GM18907 (cell line): ENCODE data around the gene RYR3.
A peak's percentile ranks its signal among the peaks of the same experiment; 100 is the strongest.

ENCODE experiments used
- ATAC-seq: cut with Tn5 transposase; IDR thresholded peaks from one replicate; pipeline ENCODE4 v1.9.1; 2021; ENCODE audit warnings: mild to moderate bottlenecking, moderate library complexity; ENCODE audit not compliant: unreplicated experiment

The RYR3 gene

DNA sequence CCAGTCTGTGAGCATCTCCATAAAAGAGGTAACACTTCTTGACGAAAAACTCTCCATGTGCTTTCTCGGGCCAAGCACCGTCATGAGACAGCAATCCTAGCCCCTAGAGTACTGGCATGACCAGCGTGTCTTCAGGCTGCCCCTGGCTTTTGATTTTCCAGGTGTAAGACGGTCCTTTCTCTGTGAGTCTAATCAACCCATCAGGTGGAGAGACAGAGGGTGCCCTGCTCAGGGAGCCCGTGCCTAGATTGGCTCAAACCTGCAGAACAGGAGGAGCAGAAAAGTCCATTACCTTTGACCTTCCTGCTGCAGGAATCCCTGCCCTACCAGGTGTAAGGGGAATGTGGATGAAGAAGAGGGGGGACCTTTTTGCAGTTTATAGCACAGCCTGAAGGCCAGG, 548.1 kb downstream of the RYR3 start:
- no peak for ATAC-seq

DNA sequence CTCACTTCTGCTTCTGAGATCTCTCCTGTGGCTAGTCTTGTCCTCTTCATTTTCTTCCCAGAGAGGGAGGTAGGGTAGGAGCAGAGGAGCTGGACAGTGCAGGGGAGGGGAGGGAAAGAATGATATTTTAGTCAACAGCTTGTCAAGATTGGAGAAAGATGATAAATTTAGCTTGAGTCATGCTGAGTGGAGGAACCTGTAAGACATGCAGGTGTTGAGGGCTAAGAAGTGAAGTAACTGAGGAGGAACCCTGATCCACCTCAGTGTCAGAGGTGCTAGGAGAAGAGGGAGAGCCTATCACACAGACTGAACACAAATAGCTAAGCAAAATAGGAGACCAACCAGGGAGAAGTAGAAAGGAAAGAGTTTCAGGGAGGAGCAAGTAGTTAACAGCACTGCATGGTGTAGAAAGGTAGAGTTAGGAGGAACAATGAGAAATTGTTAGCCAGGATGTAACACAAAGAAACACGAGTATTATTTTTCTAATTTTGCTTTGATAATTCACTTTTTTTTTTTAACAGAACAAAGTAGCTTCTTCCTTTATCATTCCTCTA, 549.3 kb downstream of the RYR3 start:
- no peak for ATAC-seq

DNA sequence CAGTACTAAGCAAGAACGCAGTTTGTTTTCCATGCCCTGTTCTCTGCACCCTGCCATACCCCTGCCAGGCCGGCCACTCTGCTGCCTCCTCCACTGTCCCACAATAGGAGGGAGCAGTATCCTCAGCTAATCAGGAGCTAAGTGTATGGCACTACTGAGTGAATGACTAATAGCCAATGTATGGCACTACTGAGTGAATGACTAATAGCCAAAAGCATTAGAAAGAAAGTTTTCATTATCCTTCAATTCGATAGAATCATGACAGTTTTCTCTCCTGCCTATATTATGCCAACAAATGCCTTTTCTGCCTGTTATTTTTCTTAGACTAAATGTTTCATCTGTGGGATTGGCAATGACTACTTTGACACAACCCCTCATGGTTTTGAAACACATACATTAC, 550.0 kb downstream of the RYR3 start:
- no peak for ATAC-seq

DNA sequence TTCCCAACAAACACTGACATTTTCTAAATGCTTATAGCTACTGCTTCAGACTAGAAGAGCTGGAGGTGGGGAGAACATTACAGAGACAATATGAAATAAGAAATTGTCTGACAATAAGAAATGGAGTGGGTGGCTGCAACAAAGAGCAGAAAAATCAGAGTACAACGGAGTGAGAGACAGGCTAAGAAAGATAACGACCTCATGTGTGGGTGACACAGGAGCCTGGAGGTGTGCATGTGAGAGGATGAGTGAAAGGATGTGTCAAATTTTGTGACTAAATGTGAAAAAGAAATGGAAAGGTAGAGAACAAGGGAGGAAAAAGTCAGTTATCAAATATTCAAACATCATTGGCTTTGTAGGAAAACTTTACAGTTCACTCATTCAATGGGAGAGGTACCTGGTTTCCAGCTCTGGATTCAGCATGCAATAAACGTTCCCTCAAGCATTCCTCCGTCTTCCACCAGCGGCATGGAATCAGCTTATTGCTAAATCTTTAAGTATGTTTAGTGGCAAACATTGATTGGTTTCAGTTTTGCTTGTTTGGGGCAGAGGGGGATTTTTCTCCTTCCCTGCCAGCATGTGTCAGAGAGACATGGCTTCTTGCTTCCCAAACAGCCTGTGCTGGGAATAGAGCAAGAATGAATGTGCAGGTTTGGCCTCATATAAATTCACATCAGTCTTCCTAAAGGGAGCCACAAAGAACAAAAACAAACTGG, 553.8 kb downstream of the RYR3 start:
- no peak for ATAC-seq

DNA sequence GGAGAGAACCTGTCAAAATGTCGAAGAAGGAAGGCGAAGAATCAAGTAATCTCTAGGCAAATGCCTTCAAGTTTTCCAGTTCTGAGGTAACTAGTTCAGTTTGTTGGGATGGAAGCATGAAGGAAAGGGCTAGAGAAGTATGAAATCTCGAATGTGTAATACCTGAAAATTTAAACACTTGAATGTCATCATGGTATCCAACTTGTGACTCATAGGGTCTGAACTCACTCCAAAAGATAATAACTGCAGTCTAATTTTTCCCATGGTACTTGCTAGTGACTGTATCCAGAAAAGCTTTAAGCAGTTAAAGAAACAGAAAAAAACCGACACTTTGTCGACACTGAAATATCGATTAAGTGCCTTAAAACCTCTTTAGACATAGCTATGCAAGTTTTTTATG, 554.6 kb downstream of the RYR3 start:
- no peak for ATAC-seq

DNA sequence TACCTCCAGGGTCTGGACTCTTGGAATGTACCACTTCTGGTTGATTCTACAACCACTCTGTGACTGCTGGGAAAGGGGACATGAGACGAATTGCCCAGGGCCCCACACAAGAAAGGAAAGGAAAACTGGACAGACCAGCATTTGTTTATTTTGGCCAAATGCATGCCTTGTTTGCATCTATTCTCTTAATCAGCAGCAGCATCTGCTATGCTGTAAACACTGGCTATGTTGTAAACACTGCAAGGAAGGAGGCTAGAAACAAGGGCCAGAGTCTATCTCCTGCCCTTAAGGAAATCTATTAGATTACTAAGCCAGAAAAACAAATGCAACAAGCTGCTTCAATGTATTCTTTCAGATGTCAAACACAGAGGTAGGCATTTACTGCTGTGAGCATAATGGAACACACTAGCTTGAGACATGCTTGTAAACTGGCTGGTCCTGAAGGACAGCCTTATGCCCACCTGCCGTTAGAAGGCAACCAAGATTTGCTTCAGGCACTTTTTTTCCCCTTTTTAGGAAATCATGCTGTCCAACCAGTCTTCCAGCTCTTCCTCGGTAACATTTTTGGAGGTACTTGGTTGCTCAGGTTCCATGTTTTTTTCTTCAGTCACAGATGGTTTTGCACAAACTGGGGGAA, 555.5 kb downstream of the RYR3 start:
- no peak for ATAC-seq

DNA sequence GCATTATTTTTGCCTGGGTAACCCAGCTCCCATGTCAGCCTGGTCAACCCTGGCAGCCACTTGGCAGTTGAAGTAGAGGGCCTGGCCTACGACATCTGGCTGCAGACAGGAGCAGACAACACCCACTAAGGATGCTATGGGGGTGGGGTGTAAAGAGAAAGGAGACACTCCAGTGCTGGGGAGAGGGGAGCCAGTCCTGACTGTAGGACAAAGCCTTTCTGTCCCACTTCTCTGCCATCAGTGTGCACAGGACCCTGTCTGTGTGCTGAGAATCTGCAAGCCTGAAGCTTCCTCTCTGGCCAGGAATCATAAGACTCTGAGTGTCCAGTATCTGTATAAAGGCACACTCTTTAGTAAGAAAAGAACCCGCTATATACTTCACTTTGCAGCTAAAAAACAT, 561.2 kb downstream of the RYR3 start:
- ATAC-seq, result no peak

DNA sequence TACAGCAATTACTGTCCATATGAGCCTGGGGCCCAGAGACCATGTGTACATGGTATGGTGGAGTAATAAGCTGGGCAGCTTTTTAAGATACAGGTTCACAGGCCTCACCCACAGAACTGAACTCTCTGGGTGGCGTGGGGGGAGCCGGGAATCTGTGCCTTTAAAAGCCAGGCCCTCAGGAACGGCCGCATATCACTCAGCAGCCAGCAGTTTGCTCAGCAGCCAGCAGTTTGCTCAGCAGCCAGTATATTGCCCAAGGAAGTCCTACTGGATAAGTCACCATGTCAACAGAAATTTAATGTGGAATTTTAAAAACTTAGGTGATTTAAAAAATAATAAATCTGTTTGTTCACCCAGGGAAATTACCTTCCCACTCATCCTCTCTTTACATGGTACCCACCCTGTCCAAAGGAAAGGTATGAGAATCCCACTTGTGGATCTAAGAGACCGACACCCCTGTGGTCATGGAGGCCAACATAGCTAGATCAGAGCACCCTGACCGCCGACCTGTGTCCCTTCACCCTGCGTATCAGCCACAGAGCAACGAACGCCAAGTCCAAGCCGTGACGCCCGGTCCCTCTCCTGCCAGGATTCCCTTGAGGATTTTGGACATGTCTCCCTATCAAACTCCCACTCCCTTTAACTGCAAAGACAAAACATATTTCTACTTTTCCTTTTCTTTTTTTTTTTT, 561.8 kb downstream of the RYR3 start:
- no peak for ATAC-seq

DNA sequence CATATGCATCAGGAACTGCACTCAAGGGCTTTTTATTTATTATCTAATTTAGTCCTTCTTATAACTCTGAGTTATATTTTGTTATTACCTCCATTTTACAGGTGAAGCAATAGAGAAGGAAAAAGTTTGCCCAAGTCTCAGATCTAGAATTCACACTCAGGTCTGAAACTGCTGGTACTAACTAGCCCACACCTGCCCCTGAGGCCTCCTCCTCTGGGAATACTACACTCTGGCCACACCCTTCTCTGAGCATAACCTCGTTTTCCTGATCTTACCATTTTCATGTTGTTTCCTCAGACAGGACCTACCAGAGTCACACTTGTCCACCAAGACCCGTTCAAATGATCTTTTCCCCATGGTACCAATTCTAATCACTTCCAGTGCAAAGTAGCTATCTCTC, 563.4 kb downstream of the RYR3 start:
- no peak for ATAC-seq

DNA sequence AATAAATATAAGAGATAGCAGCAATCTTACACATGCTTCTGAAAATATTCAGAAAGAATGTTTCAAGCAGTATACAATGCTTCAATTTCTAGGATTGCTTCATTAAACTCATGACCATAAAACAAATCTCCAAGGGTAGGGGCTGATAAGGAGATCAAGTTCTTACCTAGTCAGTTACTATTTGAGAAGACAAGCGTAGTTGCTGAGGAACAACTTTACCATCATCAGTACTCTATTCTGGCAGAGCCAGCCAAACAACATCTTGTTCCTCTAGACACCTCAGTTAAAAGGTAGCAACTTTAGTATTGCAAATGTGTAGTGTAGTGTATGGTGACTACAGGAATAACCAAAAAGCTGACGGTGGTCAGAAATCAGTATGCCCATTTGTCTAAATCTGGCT, 572.2 kb downstream of the RYR3 start:
- no peak for ATAC-seq

DNA sequence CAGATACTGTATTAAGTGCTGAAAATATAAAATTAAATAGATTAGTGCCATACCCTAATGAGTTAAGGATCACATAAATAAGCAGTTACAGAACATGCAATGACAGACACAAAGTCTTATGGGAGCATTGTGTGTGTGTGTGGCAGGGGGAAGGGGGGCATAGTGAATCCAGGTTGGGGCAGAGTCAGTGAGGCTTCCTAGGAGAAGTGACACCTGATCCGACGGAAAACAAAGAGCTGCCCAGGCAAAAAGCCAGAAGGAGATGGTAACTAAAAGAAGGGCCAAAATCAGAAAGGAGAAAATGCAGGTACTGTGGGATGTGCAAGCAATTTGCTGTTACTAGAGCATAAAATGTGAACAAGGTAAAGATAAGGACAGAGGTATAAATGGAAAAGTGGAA, 577.4 kb downstream of the RYR3 start:
- no peak for ATAC-seq

DNA sequence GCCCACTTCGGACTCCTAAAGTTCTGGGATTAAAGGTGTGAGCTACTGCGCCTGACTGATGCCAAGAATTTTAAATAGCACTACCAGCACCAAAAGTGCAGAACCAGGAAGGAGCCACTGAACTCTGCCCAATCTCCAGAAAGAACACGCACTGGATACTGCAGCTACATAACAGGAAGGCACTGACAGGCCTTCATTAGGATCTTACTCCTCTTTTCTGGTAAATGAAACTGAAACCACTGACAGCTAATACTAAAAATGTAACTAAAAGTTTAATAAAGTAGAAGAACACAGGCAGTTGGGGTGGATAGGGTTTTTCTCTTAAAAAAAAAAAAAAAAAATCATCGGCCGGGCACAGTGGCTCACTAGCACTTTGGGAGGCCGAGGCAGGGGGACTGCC, 583.4 kb downstream of the RYR3 start:
- ATAC-seq, result peak; percentile 72

DNA sequence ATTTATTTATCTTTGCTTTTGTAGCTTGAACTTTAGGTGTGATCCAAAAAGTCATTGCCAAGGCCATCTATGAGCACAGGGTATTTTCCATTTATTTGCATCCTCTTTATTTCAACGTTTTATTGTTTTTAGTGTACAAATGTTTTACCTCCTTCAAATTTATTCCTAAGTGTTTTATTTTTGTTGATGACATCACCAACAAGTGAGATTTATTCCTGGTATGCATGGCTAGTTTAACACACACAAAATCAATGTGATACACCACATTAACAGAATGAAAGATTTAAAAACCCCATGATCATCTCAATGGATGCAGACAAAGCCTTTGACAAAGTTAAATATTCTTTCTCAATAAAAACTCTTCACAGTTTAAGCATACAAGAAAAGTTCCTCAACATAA, 591.3 kb downstream of the RYR3 start:
- no peak for ATAC-seq

DNA sequence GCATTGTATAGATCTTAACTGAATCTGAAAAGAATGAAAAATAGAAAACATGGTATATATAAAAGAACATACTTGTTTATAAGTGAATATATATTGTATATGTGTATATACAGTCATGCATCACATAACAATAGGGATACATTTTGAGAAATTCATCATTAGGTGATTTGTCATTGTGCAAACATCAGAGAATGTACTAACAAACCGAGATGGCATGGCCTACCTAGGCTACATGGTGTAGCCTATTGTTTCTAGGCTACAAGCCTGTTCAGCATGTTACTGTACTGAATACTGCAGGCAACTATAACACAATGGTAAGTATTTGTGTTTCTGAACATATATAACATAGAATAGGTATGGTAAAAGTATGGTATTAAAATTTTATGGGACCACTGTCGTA, 592.9 kb downstream of the RYR3 start:
- ATAC-seq, result no peak

DNA sequence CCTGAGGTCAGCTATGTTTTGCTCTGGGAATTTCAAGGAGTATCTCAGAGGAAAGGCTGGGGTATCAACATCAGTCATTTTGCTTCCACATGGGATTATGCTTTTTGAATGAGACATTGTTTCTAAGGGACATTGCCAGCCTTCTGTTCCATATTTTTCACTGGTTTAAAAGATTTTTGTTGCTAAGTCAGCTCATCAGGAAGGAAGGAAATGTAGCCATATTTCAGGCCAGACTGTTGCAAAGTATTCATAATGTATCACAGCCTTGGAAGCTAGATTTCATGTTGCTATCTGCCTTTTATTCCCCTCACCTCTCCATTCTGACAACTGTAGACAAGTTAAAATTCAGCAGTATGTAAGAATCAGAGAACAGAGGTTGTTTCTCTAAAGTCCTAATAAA, 596.6 kb downstream of the RYR3 start:
- no peak for ATAC-seq

DNA sequence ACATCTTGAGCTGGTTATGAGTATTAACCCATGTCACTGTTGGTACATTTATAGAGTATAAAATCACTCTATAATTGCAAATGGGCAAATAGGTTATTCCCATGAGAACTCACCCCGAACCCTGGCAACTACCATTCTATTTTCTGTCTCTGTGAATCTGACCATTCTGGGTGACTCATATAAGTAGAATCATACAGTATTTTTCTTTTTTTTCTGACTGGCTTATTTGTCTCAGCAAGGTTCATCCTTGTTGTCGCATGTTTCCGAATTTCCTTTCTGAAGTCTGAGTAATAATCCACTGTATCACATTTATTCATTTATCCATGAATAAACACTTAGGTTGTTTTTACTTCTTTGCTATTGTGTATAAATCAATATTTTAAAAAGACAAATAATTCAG, 597.6 kb downstream of the RYR3 start:
- ATAC-seq, result no peak

DNA sequence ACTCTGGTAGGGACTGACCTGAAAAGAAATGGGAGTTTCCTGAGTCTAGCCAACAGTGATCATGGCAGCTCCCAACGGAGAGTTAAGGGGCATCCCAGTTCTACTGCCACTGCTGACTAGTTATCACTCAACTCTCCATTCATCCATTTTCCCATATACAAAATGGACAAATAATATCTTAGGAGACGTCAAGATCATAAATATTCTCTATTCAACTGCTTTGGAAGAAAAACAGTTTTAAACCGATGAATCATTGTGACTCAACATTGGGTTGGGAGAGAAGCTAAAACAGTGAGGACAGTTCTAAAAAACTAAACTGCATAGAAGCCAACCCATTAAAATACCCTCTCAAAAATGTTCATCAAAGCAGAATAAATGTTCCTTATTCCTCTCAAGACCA, 600.0 kb downstream of the RYR3 start:
- no peak for ATAC-seq

DNA sequence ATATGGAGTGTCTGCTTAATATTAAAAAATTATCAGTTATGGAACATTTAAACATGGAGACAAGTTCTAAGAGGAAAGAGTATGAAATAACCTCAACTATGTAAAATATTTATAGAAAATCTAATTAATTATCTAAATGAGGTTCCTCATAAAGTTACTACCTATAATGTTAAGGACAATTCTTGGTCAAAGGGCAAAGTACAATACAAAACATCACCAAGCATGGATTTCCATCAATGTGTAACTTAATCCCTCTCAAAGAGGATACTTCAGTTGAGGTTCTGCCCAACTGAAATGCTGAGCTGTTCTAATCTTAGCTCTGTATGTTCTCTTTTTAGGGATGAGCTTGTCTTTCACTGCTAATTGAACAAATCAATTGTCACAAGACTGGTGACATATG, 601.6 kb downstream of the RYR3 start:
- no peak for ATAC-seq

DNA sequence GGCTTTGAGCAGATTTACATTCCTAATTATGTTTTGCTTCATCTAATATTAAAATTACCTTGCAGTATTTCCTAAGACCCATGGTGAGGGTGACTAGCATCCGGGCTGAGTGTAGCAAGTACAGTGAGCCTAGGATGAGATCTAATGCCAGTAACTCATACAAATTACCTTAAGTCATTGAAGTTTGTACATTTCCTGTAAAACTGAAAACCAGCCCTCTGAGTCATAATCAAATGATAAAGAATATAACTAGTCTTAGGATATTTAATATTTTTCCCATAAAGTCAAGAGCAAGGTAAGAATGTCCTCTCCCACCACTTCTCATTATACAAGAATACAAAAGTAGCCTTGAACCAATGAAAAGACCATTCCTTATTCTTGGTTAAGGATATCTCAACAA, 602.7 kb downstream of the RYR3 start:
- no peak for ATAC-seq
